Epithelial cell of proximal tubule (primary cell): ENCODE measurements around the gene WDR4. TPM values are rescaled to one million over a fixed set of nuclear protein-coding genes. Genes with fewer than 3 reads are reported as not detected.
"Not testable (repeated sequence)": the region's sequence is repeated elsewhere in the genome, so short reads cannot be mapped to it uniquely, and the experiment has no call there.

Experiments
- DNase-seq: peaks from one replicate; pipeline ENCODE4 v3.0.0-alpha.2; 2011; ENCODE audit warnings: low read depth
- H3K4me3 ChIP-seq: 2 replicates; pipeline ENCODE4 v1.5.1; 2011; ENCODE audit warnings: low read depth, mild to moderate bottlenecking, low read length
- CTCF ChIP-seq: conservative IDR thresholded peaks from 2 replicates; pipeline ENCODE4 v1.5.1; 2012; ENCODE audit warnings: low read depth, mild to moderate bottlenecking, low read length
- total RNA-seq: library from RNA; depleted of rRNA; stranded (reverse); fragments of >200 nt; gene quantifications from 2 replicates; pipeline ENCODE4 v1.2.3, GENCODE V29; 2015

The WDR4 gene
- total RNA-seq, 1 donor from 2014 or later: 6.1 TPM

- TF ChIP-seq CTCF: no peak
- DNase-seq: no peak
- H3K4me3 ChIP-seq: no peak overlapping the region
Measured at GRCh38 chr21:42852925-42853570, 26.3 kb downstream of the WDR4 start.

- no peak for TF ChIP-seq CTCF
Measured at GRCh38 chr21:42851812-42852665, 27.3 kb downstream of the WDR4 start.

GRCh38 chr21:42850866-42851391 is 28.4 kb downstream of the WDR4 start:
- no peak for DNase-seq
- TF ChIP-seq CTCF: peak; percentile 49
- no peak overlapping the region for H3K4me3 ChIP-seq

More at GRCh38 chr21:42851812-42852665, 27.3 kb downstream of the WDR4 start:
- H3K4me3 ChIP-seq: no peak overlapping the region
- no peak for DNase-seq

GRCh38 chr21:42850463-42850862 is 28.9 kb downstream of the WDR4 start:
- no peak for TF ChIP-seq CTCF
- no peak for DNase-seq
- no peak overlapping the region for H3K4me3 ChIP-seq

- TF ChIP-seq CTCF: no peak
Measured at GRCh38 chr21:42849759-42850412, 29.5 kb downstream of the WDR4 start.

GRCh38 chr21:42848932-42849758 is 30.2 kb downstream of the WDR4 start:
- no peak for DNase-seq
- H3K4me3 ChIP-seq: no peak overlapping the region
- TF ChIP-seq CTCF: no peak

More at GRCh38 chr21:42849759-42850412, 29.5 kb downstream of the WDR4 start:
- no peak for DNase-seq
- no peak overlapping the region for H3K4me3 ChIP-seq

- not testable (repeated sequence) for H3K4me3 ChIP-seq, DNase-seq
Measured at GRCh38 chr21:42848144-42848931, 31.0 kb downstream of the WDR4 start.
